Measurements from ENCODE around the gene CFDP1.

The CFDP1 gene

DNA sequence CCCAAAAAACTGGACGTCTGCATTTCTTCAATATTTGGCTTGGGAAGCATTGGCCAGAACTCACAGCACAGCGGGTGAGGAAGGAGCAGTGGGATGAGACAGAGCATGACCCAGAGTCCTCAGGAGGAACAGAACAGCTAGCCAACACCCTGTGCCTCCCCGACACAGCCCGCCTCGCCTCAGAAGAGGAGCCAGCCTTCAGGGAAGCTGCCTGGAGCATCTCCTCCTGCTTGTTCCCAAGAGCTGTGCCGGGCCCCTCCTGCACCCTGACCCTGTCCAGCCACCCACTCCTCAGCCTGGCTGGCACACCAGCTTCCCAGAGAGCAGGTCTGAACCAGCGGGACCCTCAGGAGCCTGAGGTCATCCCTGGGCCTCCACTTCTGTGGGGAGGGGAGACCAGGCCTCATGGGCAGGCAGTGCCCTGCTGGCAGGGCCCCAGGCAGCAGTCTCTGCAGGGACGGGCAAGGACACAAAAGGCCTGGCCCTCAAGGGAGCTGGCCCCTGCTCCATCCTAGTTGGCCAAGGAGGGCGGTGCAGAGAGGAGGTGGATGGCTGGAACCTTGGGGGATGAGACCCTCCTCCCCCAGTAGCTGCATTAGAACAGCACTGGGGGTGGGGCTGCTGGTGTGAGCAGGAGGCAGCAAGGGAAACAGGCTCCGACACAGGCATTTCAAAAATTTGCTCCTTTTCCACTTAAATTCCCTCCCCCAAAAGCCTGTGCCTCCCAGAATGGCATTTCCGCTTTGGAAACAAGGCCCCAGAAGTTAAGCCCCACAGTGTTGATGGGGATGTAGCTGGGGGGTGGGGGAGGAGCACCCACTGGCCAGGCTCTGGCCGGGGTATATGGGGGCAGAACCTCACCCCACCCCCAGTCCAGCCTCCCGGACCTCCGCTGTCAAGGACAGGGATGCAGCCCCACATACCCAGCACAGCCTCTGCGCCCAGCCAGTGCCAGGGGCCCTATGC, 180.1 kb downstream of the CFDP1 start:
- H3K4me1 ChIP-seq (ENCODE audit: low read length): no peaks in the 10 kb centered on the region
- no peaks in the 10 kb centered on the region for H3F3A ChIP-seq (ENCODE audit: insufficient read depth, low read length)
- no peaks in the 10 kb centered on the region for H3K79me2 ChIP-seq (ENCODE audit: low read length)
- H3K27ac ChIP-seq (ENCODE audit: low read length): no peak overlapping the region
- H3K27me3 ChIP-seq (replicated peaks; ENCODE audit: insufficient read depth, low read length): peaks cover 16% of the 10 kb centered on the region
- H3K4me2 ChIP-seq (ENCODE audit: low read depth, low read length): no peak overlapping the region
- no peak for DNase-seq
- H2AFZ ChIP-seq (ENCODE audit: low read length): no peak overlapping the region
- H3K9ac ChIP-seq (ENCODE audit: low read length): no peak overlapping the region
- H3K36me3 ChIP-seq (replicated peaks; ENCODE audit: insufficient read depth, low read length): no peaks in the 10 kb centered on the region
- no peak overlapping the region for H3K4me3 ChIP-seq (ENCODE audit: low read length)
- no peaks in the 10 kb centered on the region for H4K20me1 ChIP-seq (ENCODE audit: insufficient read depth, low read length)
- H3K9me3 ChIP-seq (replicated peaks; ENCODE audit: insufficient read depth, low read length): no peaks in the 10 kb centered on the region
- no peaks in the 10 kb centered on the region for H3K9me2 ChIP-seq (replicated peaks; ENCODE audit: insufficient read depth, low read length)
- TF ChIP-seq EZH2 (optimal IDR thresholded peaks at IDR 0.05; ENCODE audit: low read depth, low read length) (no peak), CTCF (IDR thresholded peaks at IDR 0.05; ENCODE audit: low read length) (no peak), EZH2phosphoT487 (IDR thresholded peaks at IDR 0.05; ENCODE audit: low read length) (no peak)

DNA sequence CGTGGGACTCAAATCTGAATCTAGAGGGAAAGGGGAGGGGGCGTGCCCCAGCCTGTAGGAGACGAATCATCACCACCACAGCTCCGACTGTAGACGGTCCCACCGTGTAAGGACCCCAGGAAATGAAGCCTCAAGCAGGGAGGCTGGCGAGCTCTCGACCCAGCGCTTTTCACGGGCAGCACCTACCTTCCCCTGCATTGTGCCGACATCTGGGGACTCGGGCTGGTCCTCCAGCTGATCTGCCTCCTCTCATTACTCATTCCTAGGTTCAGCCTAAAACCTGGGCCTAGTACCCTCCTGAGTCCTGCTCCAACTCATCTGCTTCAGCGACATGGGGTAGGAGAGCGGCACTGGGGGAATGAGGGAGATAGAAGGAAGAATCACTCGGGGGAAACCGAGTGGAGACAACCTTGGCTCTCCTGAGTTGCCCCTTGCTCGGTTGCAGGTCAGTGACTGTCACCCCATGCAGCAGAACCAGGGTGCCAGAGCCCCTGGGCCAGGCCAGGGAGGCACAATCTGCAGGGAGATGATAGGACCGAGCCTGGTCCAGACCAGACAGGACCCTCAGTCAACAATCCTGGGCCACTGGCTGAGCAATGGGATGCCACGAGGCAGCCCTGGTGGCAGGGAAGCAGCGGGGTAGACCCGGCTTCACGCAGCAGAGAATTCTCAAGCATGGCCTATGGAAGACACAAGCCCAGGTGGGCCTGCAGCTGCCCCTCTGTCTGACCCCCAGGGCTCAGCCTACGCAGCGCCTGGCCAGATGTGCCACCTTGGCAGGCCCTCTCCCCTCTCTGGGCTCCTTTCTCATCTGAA, 181.0 kb downstream of the CFDP1 start:
- Histone ChIP-seq H3K27me3 (replicated peaks; ENCODE audit: insufficient read depth, low read length) (peaks cover 16% of the 10 kb centered on the region), H2AFZ (ENCODE audit: low read length) (no peak overlapping the region), H3K4me3 (ENCODE audit: low read length) (no peak overlapping the region), H3F3A (ENCODE audit: insufficient read depth, low read length) (no peaks in the 10 kb centered on the region), H3K9ac (ENCODE audit: low read length) (no peak overlapping the region), H4K20me1 (ENCODE audit: insufficient read depth, low read length) (no peaks in the 10 kb centered on the region), H3K79me2 (ENCODE audit: low read length) (no peaks in the 10 kb centered on the region), H3K9me2 (replicated peaks; ENCODE audit: insufficient read depth, low read length) (no peaks in the 10 kb centered on the region), H3K4me2 (ENCODE audit: low read depth, low read length) (no peak overlapping the region), H3K4me1 (ENCODE audit: low read length) (no peaks in the 10 kb centered on the region), H3K27ac (ENCODE audit: low read length) (no peak overlapping the region), H3K9me3 (replicated peaks; ENCODE audit: insufficient read depth, low read length) (no peaks in the 10 kb centered on the region), H3K36me3 (replicated peaks; ENCODE audit: insufficient read depth, low read length) (no peaks in the 10 kb centered on the region)
- TF ChIP-seq CTCF (IDR thresholded peaks at IDR 0.05; ENCODE audit: low read length) (no peak), EZH2phosphoT487 (IDR thresholded peaks at IDR 0.05; ENCODE audit: low read length) (no peak), EZH2 (optimal IDR thresholded peaks at IDR 0.05; ENCODE audit: low read depth, low read length) (no peak)
- no peak for DNase-seq

DNA sequence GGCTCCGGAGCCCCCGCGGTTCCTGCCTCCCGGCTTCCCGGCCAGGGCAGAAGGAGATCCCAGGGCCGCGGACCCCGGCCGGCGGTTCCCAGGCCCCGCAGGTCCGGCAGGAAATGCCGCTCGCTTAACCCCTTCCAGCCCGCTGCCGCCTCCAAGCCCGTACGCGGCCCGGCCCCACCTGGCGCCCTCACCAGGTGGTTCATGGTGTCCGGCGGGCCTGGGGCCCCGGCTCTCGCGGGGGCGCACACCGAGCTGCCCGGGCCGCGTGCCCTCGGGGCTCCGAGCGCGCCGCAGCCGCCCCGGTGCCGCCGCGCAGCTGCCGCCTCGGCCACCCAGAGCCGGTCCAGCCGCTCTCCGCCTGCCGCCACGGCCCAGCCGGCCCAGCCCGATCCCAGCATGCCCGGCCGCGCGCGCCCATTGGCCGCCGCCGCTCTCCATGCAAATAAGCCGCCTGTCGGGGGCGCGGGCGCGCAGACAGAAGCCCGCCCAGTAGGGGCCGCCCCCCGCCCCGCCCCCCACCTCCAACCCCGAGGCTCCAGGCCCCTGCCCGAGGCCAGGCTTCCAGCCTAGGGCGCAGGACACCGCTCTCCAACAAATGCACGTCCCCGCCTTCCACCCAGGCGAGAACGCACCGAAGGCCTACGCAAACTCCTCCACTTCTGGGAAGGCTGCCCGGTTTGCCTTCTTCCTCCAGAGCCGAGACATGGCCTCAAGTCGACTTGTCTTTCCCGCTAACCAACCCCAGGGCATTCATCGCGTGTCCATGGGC, 181.8 kb downstream of the CFDP1 start, which contains the start of gene BCAR1:
TSS of gene BCAR1 (minus strand) at position 345 of the 769 bp plus-strand sequence. CDS start at position 203, 142 bp downstream.
- Histone ChIP-seq H3K9me2 (replicated peaks; ENCODE audit: insufficient read depth, low read length) (no peaks in the 10 kb centered on the region), H3K79me2 (ENCODE audit: low read length) (no peaks in the 10 kb centered on the region), H2AFZ (ENCODE audit: low read length) (no peak within 1 kb of the TSS), H3K27me3 (replicated peaks; ENCODE audit: insufficient read depth, low read length) (peaks cover 16% of the 10 kb centered on the region), H3K4me1 (ENCODE audit: low read length) (no peaks in the 10 kb centered on the region), H4K20me1 (ENCODE audit: insufficient read depth, low read length) (no peaks in the 10 kb centered on the region), H3K9me3 (replicated peaks; ENCODE audit: insufficient read depth, low read length) (no peaks in the 10 kb centered on the region), H3K27ac (ENCODE audit: low read length) (no peak within 1 kb of the TSS), H3K4me3 (ENCODE audit: low read length) (no peak within 1 kb of the TSS), H3K4me2 (ENCODE audit: low read depth, low read length) (no peak within 1 kb of the TSS), H3K9ac (ENCODE audit: low read length) (no peak within 1 kb of the TSS), H3F3A (ENCODE audit: insufficient read depth, low read length) (no peaks in the 10 kb centered on the region), H3K36me3 (replicated peaks; ENCODE audit: insufficient read depth, low read length) (no peaks in the 10 kb centered on the region)
- TF ChIP-seq CTCF (IDR thresholded peaks at IDR 0.05; ENCODE audit: low read length) (no peak), EZH2phosphoT487 (IDR thresholded peaks at IDR 0.05; ENCODE audit: low read length) (no peak), EZH2 (optimal IDR thresholded peaks at IDR 0.05; ENCODE audit: low read depth, low read length) (no peak)
- DNase-seq: no peak

Data from MM.1S (cell line).